T47D (cell line): ENCODE measurements around the gene HMOX1.

Experiments
- DNase-seq, 2 experiments: peaks; one replicate each; pipeline versions ENCODE4 v3.0.0 to v3.0.0-alpha.2; 2011 to 2012; ENCODE audit warnings: low read depth in 1 of 2, low spot score in 1 of 2
- JUND ChIP-seq: IDR thresholded peaks from 2 replicates; pipeline ENCODE4 v1.6.1; 2012; ENCODE audit warnings: low read depth
- in situ Hi-C: cut with HindIII; loops from 2 replicates; pipeline ENCODE4 v1.10.0; 2016; ENCODE audit warnings: low sequenced_read_pairs, low pct_unique_long_range_greater_than_20kb

HMOX1 gene

GRCh38 chr22:35345808-35346505, 34.9 kb upstream of the HMOX1 start:
- no peak for TF ChIP-seq JUND
- in situ Hi-C loops: no loop called here
- DNase-seq: no peak

- in situ Hi-C loops: no loop called here
- DNase-seq: no peak
- no peak for TF ChIP-seq JUND
Measured at GRCh38 chr22:35346596-35347220, 34.2 kb upstream of the HMOX1 start.

- in situ Hi-C loops: no loop called here
- TF ChIP-seq JUND: no peak
- DNase-seq: no peak
Measured at GRCh38 chr22:35347462-35347861, 33.4 kb upstream of the HMOX1 start.

GRCh38 chr22:35348026-35348590, 32.8 kb upstream of the HMOX1 start:
- DNase-seq: no peak
- in situ Hi-C loops: no loop called here
- no peak for TF ChIP-seq JUND

GRCh38 chr22:35348703-35349102, 32.2 kb upstream of the HMOX1 start:
- no peak for DNase-seq
- in situ Hi-C loops: no loop called here
- TF ChIP-seq JUND: no peak

GRCh38 chr22:35349368-35349703, 31.6 kb upstream of the HMOX1 start:
- TF ChIP-seq JUND: no peak
- no peak for DNase-seq
- in situ Hi-C loops: no loop called here

GRCh38 chr22:35349704-35350538, 31.0 kb upstream of the HMOX1 start:
- TF ChIP-seq JUND: no peak
- in situ Hi-C loops: no loop called here
- no peak for DNase-seq

GRCh38 chr22:35350539-35351503, 30.1 kb upstream of the HMOX1 start:
- DNase-seq: peak; percentile 82 to 93
- TF ChIP-seq JUND: no peak
- in situ Hi-C loops: no loop called here

- peak in 1 of 2 experiments; percentile 4 for DNase-seq
- in situ Hi-C loops: no loop called here
- TF ChIP-seq JUND: no peak
Measured at GRCh38 chr22:35352214-35353111, 28.4 kb upstream of the HMOX1 start.

GRCh38 chr22:35353318-35353717, 27.6 kb upstream of the HMOX1 start:
- in situ Hi-C loops: no loop called here

GRCh38 chr22:35354068-35354467, 26.8 kb upstream of the HMOX1 start:
- TF ChIP-seq JUND: no peak
- in situ Hi-C loops: no loop called here
- DNase-seq: no peak

More at GRCh38 chr22:35353318-35353717, 27.6 kb upstream of the HMOX1 start:
- TF ChIP-seq JUND: no peak
- no peak for DNase-seq
